ENCODE data around the gene HOXB7.
A peak's percentile ranks its signal among the peaks of the same experiment; 100 is the strongest.

HOXB7 gene

GRCh38 chr17:48618256-48618896 lies 7.6 kb upstream of the HOXB7 start:
- Histone ChIP-seq H3K27me3 (ENCODE audit: control insufficient read depth in 1 of 2, insufficient read depth in 2 of 2, low read length in 2 of 2) (peaks cover 89 to 96% of the 10 kb centered on the region in 2 donors), H3K4me3 (ENCODE audit: low read depth in 1 of 2, low read length in 2 of 2) (no peak overlapping the region), H3K9ac (ENCODE audit: low read length) (no peak overlapping the region), H3K36me3 (ENCODE audit: insufficient read depth, low read length) (no peaks in the 10 kb centered on the region), H3K27ac (ENCODE audit: low read depth, low read length) (no peak overlapping the region), H3K4me1 (ENCODE audit: insufficient read depth, low read length) (peaks cover 12% of the 10 kb centered on the region), H3K9me3 (ENCODE audit: low read length) (no peaks in the 10 kb centered on the region)

- Histone ChIP-seq H3K27ac (ENCODE audit: low read depth, low read length) (no peak overlapping the region), H3K4me3 (ENCODE audit: low read depth in 1 of 2, low read length in 2 of 2) (no peak overlapping the region), H3K27me3 (ENCODE audit: control insufficient read depth in 1 of 2, insufficient read depth in 2 of 2, low read length in 2 of 2) (peaks cover 83 to 94% of the 10 kb centered on the region in 2 donors), H3K9ac (ENCODE audit: low read length) (no peak overlapping the region), H3K4me1 (ENCODE audit: insufficient read depth, low read length) (peaks cover 12% of the 10 kb centered on the region), H3K36me3 (ENCODE audit: insufficient read depth, low read length) (no peaks in the 10 kb centered on the region), H3K9me3 (ENCODE audit: low read length) (no peaks in the 10 kb centered on the region)
Observed at GRCh38 chr17:48617471-48618255, 6.8 kb upstream of the HOXB7 start.

GRCh38 chr17:48616717-48617470 lies 6.1 kb upstream of the HOXB7 start:
- Histone ChIP-seq H3K4me1 (ENCODE audit: insufficient read depth, low read length) (peaks cover 12% of the 10 kb centered on the region), H3K27me3 (ENCODE audit: control insufficient read depth in 1 of 2, insufficient read depth in 2 of 2, low read length in 2 of 2) (peaks cover 79 to 98% of the 10 kb centered on the region in 2 donors), H3K36me3 (ENCODE audit: insufficient read depth, low read length) (no peaks in the 10 kb centered on the region), H3K4me3 (ENCODE audit: low read depth in 1 of 2, low read length in 2 of 2) (no peak overlapping the region), H3K9ac (ENCODE audit: low read length) (no peak overlapping the region), H3K27ac (ENCODE audit: low read depth, low read length) (no peak overlapping the region), H3K9me3 (ENCODE audit: low read length) (no peaks in the 10 kb centered on the region)

GRCh38 chr17:48615963-48616716 lies 5.3 kb upstream of the HOXB7 start:
- Histone ChIP-seq H3K4me3 (ENCODE audit: low read depth in 1 of 2, low read length in 2 of 2) (no peak overlapping the region), H3K27ac (ENCODE audit: low read depth, low read length) (no peak overlapping the region), H3K9me3 (ENCODE audit: low read length) (no peaks in the 10 kb centered on the region), H3K4me1 (ENCODE audit: insufficient read depth, low read length) (peaks cover 12% of the 10 kb centered on the region), H3K36me3 (ENCODE audit: insufficient read depth, low read length) (no peaks in the 10 kb centered on the region), H3K27me3 (ENCODE audit: control insufficient read depth in 1 of 2, insufficient read depth in 2 of 2, low read length in 2 of 2) (peaks cover 72 to 97% of the 10 kb centered on the region in 2 donors), H3K9ac (ENCODE audit: low read length) (no peak overlapping the region)

GRCh38 chr17:48615047-48615962 lies 4.5 kb upstream of the HOXB7 start, which contains the start of gene HOXB8:
HOXB8 (minus strand) TSS chr17:48615292; CDS start chr17:48614704, 588 bp downstream.
- Histone ChIP-seq H3K4me3 (ENCODE audit: low read depth in 1 of 2, low read length in 2 of 2) (no peak within 1 kb of the TSS), H3K27ac (ENCODE audit: low read depth, low read length) (no peak within 1 kb of the TSS), H3K9ac (ENCODE audit: low read length) (no peak within 1 kb of the TSS), H3K27me3 (ENCODE audit: control insufficient read depth in 1 of 2, insufficient read depth in 2 of 2, low read length in 2 of 2) (peaks cover 64 to 97% of the 10 kb centered on the region in 2 donors), H3K4me1 (ENCODE audit: insufficient read depth, low read length) (peaks cover 12% of the 10 kb centered on the region), H3K36me3 (ENCODE audit: insufficient read depth, low read length) (no peaks in the 10 kb centered on the region), H3K9me3 (ENCODE audit: low read length) (no peaks in the 10 kb centered on the region)

- peaks cover 14% of the 10 kb centered on the region for H3K4me1 ChIP-seq (ENCODE audit: insufficient read depth, low read length)
- H3K9ac ChIP-seq (ENCODE audit: low read length): no peak overlapping the region
Observed at GRCh38 chr17:48613862-48614694, 3.3 kb upstream of the HOXB7 start.

GRCh38 chr17:48612854-48613691 lies 2.3 kb upstream of the HOXB7 start:
- no peak overlapping the region for H3K27ac ChIP-seq (ENCODE audit: low read depth, low read length)
- no peak overlapping the region for H3K9ac ChIP-seq (ENCODE audit: low read length)
- peaks cover 50 to 82% of the 10 kb centered on the region in 2 donors for H3K27me3 ChIP-seq (ENCODE audit: control insufficient read depth in 1 of 2, insufficient read depth in 2 of 2, low read length in 2 of 2)
- H3K4me1 ChIP-seq (ENCODE audit: insufficient read depth, low read length): peaks cover 4% of the 10 kb centered on the region
- H3K9me3 ChIP-seq (ENCODE audit: low read length): no peaks in the 10 kb centered on the region
- H3K4me3 ChIP-seq (ENCODE audit: low read depth in 1 of 2, low read length in 2 of 2): peak overlapping the region; percentile 18 to 45
- H3K36me3 ChIP-seq (ENCODE audit: insufficient read depth, low read length): no peaks in the 10 kb centered on the region

More at GRCh38 chr17:48613862-48614694, 3.3 kb upstream of the HOXB7 start:
- H3K4me3 ChIP-seq (ENCODE audit: low read depth in 1 of 2, low read length in 2 of 2): no peak overlapping the region
- H3K27me3 ChIP-seq (ENCODE audit: control insufficient read depth in 1 of 2, insufficient read depth in 2 of 2, low read length in 2 of 2): peaks cover 54 to 92% of the 10 kb centered on the region in 2 donors
- H3K36me3 ChIP-seq (ENCODE audit: insufficient read depth, low read length): no peaks in the 10 kb centered on the region
- H3K27ac ChIP-seq (ENCODE audit: low read depth, low read length): no peak overlapping the region
- no peaks in the 10 kb centered on the region for H3K9me3 ChIP-seq (ENCODE audit: low read length)

GRCh38 chr17:48612456-48612853 lies 1.6 kb upstream of the HOXB7 start:
- Histone ChIP-seq H3K9ac (ENCODE audit: low read length) (no peak overlapping the region), H3K4me1 (ENCODE audit: insufficient read depth, low read length) (peaks cover 3% of the 10 kb centered on the region), H3K9me3 (ENCODE audit: low read length) (no peaks in the 10 kb centered on the region), H3K27me3 (ENCODE audit: control insufficient read depth in 1 of 2, insufficient read depth in 2 of 2, low read length in 2 of 2) (peaks cover 44 to 76% of the 10 kb centered on the region in 2 donors), H3K36me3 (ENCODE audit: insufficient read depth, low read length) (no peaks in the 10 kb centered on the region), H3K27ac (ENCODE audit: low read depth, low read length) (no peak overlapping the region), H3K4me3 (ENCODE audit: low read depth in 1 of 2, low read length in 2 of 2) (peak overlapping the region; percentile 18 to 45)

All from muscle layer of colon (tissue), 2 donors.